Activated CD8-positive, alpha-beta memory T cell treated with anti-CD3 and anti-CD28 coated beads, Interleukin-2, amount 50 U/mL, for 1 hour (primary cell): ENCODE results near the gene RBM19.
"Not testable (repeated sequence)": the region's sequence is repeated elsewhere in the genome, so short reads cannot be mapped to it uniquely, and the experiment has no call there.

Experiments used
- DNase-seq: peaks from one replicate; pipeline ENCODE4 v3.0.0-alpha.2; 2020; ENCODE audit errors: extremely low read depth

The RBM19 gene

GRCh38 chr12:113833422-113833821 lies 132.7 kb downstream of the RBM19 start:
- no peak for DNase-seq

- DNase-seq: no peak
These were observed 134.6 kb downstream of the RBM19 start for GRCh38 chr12:113831476-113831875.

GRCh38 chr12:113831016-113831415 lies 135.1 kb downstream of the RBM19 start:
- DNase-seq: no peak

- DNase-seq: no peak
These were observed 136.9 kb downstream of the RBM19 start for GRCh38 chr12:113829212-113829611.

- no peak for DNase-seq
These were observed 138.5 kb downstream of the RBM19 start for GRCh38 chr12:113827539-113828114.

- DNase-seq: no peak
These were observed 139.2 kb downstream of the RBM19 start for GRCh38 chr12:113826805-113827538.

GRCh38 chr12:113825705-113826104 lies 140.4 kb downstream of the RBM19 start:
- no peak for DNase-seq

- no peak for DNase-seq
These were observed 142.3 kb downstream of the RBM19 start for GRCh38 chr12:113823816-113824215.

GRCh38 chr12:113823016-113823415 lies 143.1 kb downstream of the RBM19 start:
- DNase-seq: no peak

GRCh38 chr12:113820842-113821241 lies 145.3 kb downstream of the RBM19 start:
- no peak for DNase-seq

GRCh38 chr12:113820309-113820708 lies 145.8 kb downstream of the RBM19 start:
- DNase-seq: no peak

- DNase-seq: no peak
These were observed 146.6 kb downstream of the RBM19 start for GRCh38 chr12:113819495-113819894.

GRCh38 chr12:113818833-113819232 lies 147.3 kb downstream of the RBM19 start:
- DNase-seq: no peak

- no peak for DNase-seq
These were observed 147.8 kb downstream of the RBM19 start for GRCh38 chr12:113818283-113818682.

GRCh38 chr12:113816866-113817265 lies 149.3 kb downstream of the RBM19 start:
- no peak for DNase-seq

- no peak for DNase-seq
These were observed 151.1 kb downstream of the RBM19 start for GRCh38 chr12:113815031-113815430.

GRCh38 chr12:113813229-113813541 lies 152.9 kb downstream of the RBM19 start:
- no peak for DNase-seq

GRCh38 chr12:113812411-113813228 lies 153.5 kb downstream of the RBM19 start:
- DNase-seq: no peak

GRCh38 chr12:113809462-113810220 lies 156.5 kb downstream of the RBM19 start:
- not testable (repeated sequence) for DNase-seq

GRCh38 chr12:113808095-113808951 lies 157.8 kb downstream of the RBM19 start:
- no peak for DNase-seq

- no peak for DNase-seq
These were observed 160.5 kb downstream of the RBM19 start for GRCh38 chr12:113805673-113806072.
